ENCODE results near the gene SAMD4A.
A peak's percentile ranks its signal among the peaks of the same experiment; 100 is the strongest.

The SAMD4A gene

GRCh38 chr14:54686871-54687749 lies 120.2 kb downstream of the SAMD4A start:
- DNase-seq (ENCODE audit: insufficient read length, low spot score) = no peak
- no peak for FAIRE-seq
- TF ChIP-seq POLR2A (IDR thresholded peaks at IDR 0.05; ENCODE audit: low read depth, low read length) = no peak

- no peak for DNase-seq (ENCODE audit: insufficient read length, low spot score)
- no peak for FAIRE-seq
- TF ChIP-seq POLR2A (IDR thresholded peaks at IDR 0.05; ENCODE audit: low read depth, low read length) (no peak), PAX5 (IDR thresholded peaks at IDR 0.05; ENCODE audit: insufficient read depth, low read length, severe bottlenecking) (no peak), TAF1 (IDR thresholded peaks at IDR 0.05; ENCODE audit: low read depth, low read length) (no peak), SPI1 (IDR thresholded peaks at IDR 0.05; ENCODE audit: low read depth, low read length) (no peak), POLR2AphosphoS5 (IDR thresholded peaks at IDR 0.05; ENCODE audit: low read depth, low read length) (no peak), POU2F2 (IDR thresholded peaks at IDR 0.05; ENCODE audit: low read depth, low read length) (no peak)
Observed at GRCh38 chr14:54687750-54688119, 120.8 kb downstream of the SAMD4A start.

- no peak for DNase-seq (ENCODE audit: insufficient read length, low spot score)
- FAIRE-seq = no peak
- no peak for TF ChIP-seq SPI1 (IDR thresholded peaks at IDR 0.05; ENCODE audit: low read depth, low read length)
- no peak for TF ChIP-seq TAF1 (IDR thresholded peaks at IDR 0.05; ENCODE audit: low read depth, low read length)
- no peak for TF ChIP-seq PAX5 (IDR thresholded peaks at IDR 0.05; ENCODE audit: insufficient read depth, low read length, severe bottlenecking)
- no peak for TF ChIP-seq POLR2A (IDR thresholded peaks at IDR 0.05; ENCODE audit: low read depth, low read length)
- no peak for TF ChIP-seq POLR2AphosphoS5 (IDR thresholded peaks at IDR 0.05; ENCODE audit: low read depth, low read length)
- no peak for TF ChIP-seq POU2F2 (IDR thresholded peaks at IDR 0.05; ENCODE audit: low read depth, low read length)
Observed at GRCh38 chr14:54688229-54688628, 121.3 kb downstream of the SAMD4A start.

- TF ChIP-seq POLR2A (IDR thresholded peaks at IDR 0.05; ENCODE audit: low read depth, low read length) = no peak
- TF ChIP-seq SPI1 (IDR thresholded peaks at IDR 0.05; ENCODE audit: low read depth, low read length) = no peak
- no peak for TF ChIP-seq POLR2AphosphoS5 (IDR thresholded peaks at IDR 0.05; ENCODE audit: low read depth, low read length)
- no peak for TF ChIP-seq PAX5 (IDR thresholded peaks at IDR 0.05; ENCODE audit: insufficient read depth, low read length, severe bottlenecking)
- no peak for TF ChIP-seq TAF1 (IDR thresholded peaks at IDR 0.05; ENCODE audit: low read depth, low read length)
- no peak for DNase-seq (ENCODE audit: insufficient read length, low spot score)
- FAIRE-seq = no peak
Observed at GRCh38 chr14:54689928-54690327, 123.0 kb downstream of the SAMD4A start.

- FAIRE-seq (no peak), DNase-seq (ENCODE audit: insufficient read length, low spot score) (no peak)
- TF ChIP-seq SPI1 (IDR thresholded peaks at IDR 0.05; ENCODE audit: low read depth, low read length) (no peak), POLR2AphosphoS5 (IDR thresholded peaks at IDR 0.05; ENCODE audit: low read depth, low read length) (no peak), TAF1 (IDR thresholded peaks at IDR 0.05; ENCODE audit: low read depth, low read length) (no peak), POU2F2 (IDR thresholded peaks at IDR 0.05; ENCODE audit: low read depth, low read length) (no peak), PAX5 (IDR thresholded peaks at IDR 0.05; ENCODE audit: insufficient read depth, low read length, severe bottlenecking) (no peak), POLR2A (IDR thresholded peaks at IDR 0.05; ENCODE audit: low read depth, low read length) (no peak)
Observed at GRCh38 chr14:54690887-54691286, 124.0 kb downstream of the SAMD4A start.

GRCh38 chr14:54691525-54692283 lies 124.8 kb downstream of the SAMD4A start:
- peak; percentile 82 for FAIRE-seq
- no peak for TF ChIP-seq SPI1 (IDR thresholded peaks at IDR 0.05; ENCODE audit: low read depth, low read length)
- no peak for TF ChIP-seq TAF1 (IDR thresholded peaks at IDR 0.05; ENCODE audit: low read depth, low read length)
- TF ChIP-seq POLR2AphosphoS5 (IDR thresholded peaks at IDR 0.05; ENCODE audit: low read depth, low read length) = no peak
- no peak for TF ChIP-seq POU2F2 (IDR thresholded peaks at IDR 0.05; ENCODE audit: low read depth, low read length)
- DNase-seq (ENCODE audit: insufficient read length, low spot score) = no peak

- DNase-seq (ENCODE audit: insufficient read length, low spot score) = no peak
- TF ChIP-seq POLR2AphosphoS5 (IDR thresholded peaks at IDR 0.05; ENCODE audit: low read depth, low read length) = no peak
- TF ChIP-seq TAF1 (IDR thresholded peaks at IDR 0.05; ENCODE audit: low read depth, low read length) = no peak
- TF ChIP-seq SPI1 (IDR thresholded peaks at IDR 0.05; ENCODE audit: low read depth, low read length) = no peak
- no peak for TF ChIP-seq PAX5 (IDR thresholded peaks at IDR 0.05; ENCODE audit: insufficient read depth, low read length, severe bottlenecking)
- TF ChIP-seq POU2F2 (IDR thresholded peaks at IDR 0.05; ENCODE audit: low read depth, low read length) = no peak
- no peak for TF ChIP-seq POLR2A (IDR thresholded peaks at IDR 0.05; ENCODE audit: low read depth, low read length)
- FAIRE-seq = no peak
Observed at GRCh38 chr14:54692284-54692772, 125.4 kb downstream of the SAMD4A start.

- FAIRE-seq (no peak), DNase-seq (ENCODE audit: insufficient read length, low spot score) (no peak)
- TF ChIP-seq PAX5 (IDR thresholded peaks at IDR 0.05; ENCODE audit: insufficient read depth, low read length, severe bottlenecking) (no peak), SPI1 (IDR thresholded peaks at IDR 0.05; ENCODE audit: low read depth, low read length) (no peak), TAF1 (IDR thresholded peaks at IDR 0.05; ENCODE audit: low read depth, low read length) (no peak), POLR2A (IDR thresholded peaks at IDR 0.05; ENCODE audit: low read depth, low read length) (no peak), POLR2AphosphoS5 (IDR thresholded peaks at IDR 0.05; ENCODE audit: low read depth, low read length) (no peak), POU2F2 (IDR thresholded peaks at IDR 0.05; ENCODE audit: low read depth, low read length) (no peak)
Observed at GRCh38 chr14:54693761-54694160, 126.8 kb downstream of the SAMD4A start.

GRCh38 chr14:54695196-54695595 lies 128.3 kb downstream of the SAMD4A start:
- FAIRE-seq = no peak

More at GRCh38 chr14:54695196-54695595, 128.3 kb downstream of the SAMD4A start:
- TF ChIP-seq POLR2AphosphoS5 (IDR thresholded peaks at IDR 0.05; ENCODE audit: low read depth, low read length) (no peak), SPI1 (IDR thresholded peaks at IDR 0.05; ENCODE audit: low read depth, low read length) (no peak), PAX5 (IDR thresholded peaks at IDR 0.05; ENCODE audit: insufficient read depth, low read length, severe bottlenecking) (no peak), TAF1 (IDR thresholded peaks at IDR 0.05; ENCODE audit: low read depth, low read length) (no peak), POLR2A (IDR thresholded peaks at IDR 0.05; ENCODE audit: low read depth, low read length) (no peak), POU2F2 (IDR thresholded peaks at IDR 0.05; ENCODE audit: low read depth, low read length) (no peak)
- no peak for DNase-seq (ENCODE audit: insufficient read length, low spot score)

All from GM12891 (cell line).